Stomach smooth muscle (tissue), 2 donors: ENCODE measurements around the gene NFATC1.

Experiments used
- H3K27ac ChIP-seq: one replicate; pipeline ENCODE4 v1.7.0; 2013; ENCODE audit warnings: mild to moderate bottlenecking, low read length, inconsistent platforms
- H3K27me3 ChIP-seq, 2 donors: one replicate each; pipeline ENCODE4 v1.7.0; 2013; ENCODE audit warnings: low read length in 2 of 2; ENCODE audit not compliant: insufficient read depth in 2 of 2, control insufficient read depth in 1 of 2
- H3K36me3 ChIP-seq, 2 donors: one replicate each; pipeline ENCODE4 v1.7.0; 2013; ENCODE audit warnings: low read length in 2 of 2; ENCODE audit not compliant: control insufficient read depth in 2 of 2, insufficient read depth in 2 of 2
- H3K4me1 ChIP-seq: one replicate; pipeline ENCODE4 v1.7.0; 2013; ENCODE audit warnings: low read length; ENCODE audit not compliant: control insufficient read depth, insufficient read depth
- H3K4me3 ChIP-seq, 2 donors: one replicate each; pipeline ENCODE4 v1.7.0; 2013; ENCODE audit warnings: low read length in 2 of 2
- H3K9ac ChIP-seq, 2 donors: one replicate each; pipeline ENCODE4 v1.7.0; 2013; ENCODE audit warnings: low read length in 2 of 2, mild to moderate bottlenecking in 1 of 2
- H3K9me3 ChIP-seq, 2 donors: one replicate each; pipeline ENCODE4 v1.7.0; 2013; ENCODE audit warnings: low read length in 2 of 2; ENCODE audit not compliant: control insufficient read depth in 2 of 2
- donor health status: healthy.
- donor health status: Pancreatic carcinoma.

NFATC1 gene

DNA sequence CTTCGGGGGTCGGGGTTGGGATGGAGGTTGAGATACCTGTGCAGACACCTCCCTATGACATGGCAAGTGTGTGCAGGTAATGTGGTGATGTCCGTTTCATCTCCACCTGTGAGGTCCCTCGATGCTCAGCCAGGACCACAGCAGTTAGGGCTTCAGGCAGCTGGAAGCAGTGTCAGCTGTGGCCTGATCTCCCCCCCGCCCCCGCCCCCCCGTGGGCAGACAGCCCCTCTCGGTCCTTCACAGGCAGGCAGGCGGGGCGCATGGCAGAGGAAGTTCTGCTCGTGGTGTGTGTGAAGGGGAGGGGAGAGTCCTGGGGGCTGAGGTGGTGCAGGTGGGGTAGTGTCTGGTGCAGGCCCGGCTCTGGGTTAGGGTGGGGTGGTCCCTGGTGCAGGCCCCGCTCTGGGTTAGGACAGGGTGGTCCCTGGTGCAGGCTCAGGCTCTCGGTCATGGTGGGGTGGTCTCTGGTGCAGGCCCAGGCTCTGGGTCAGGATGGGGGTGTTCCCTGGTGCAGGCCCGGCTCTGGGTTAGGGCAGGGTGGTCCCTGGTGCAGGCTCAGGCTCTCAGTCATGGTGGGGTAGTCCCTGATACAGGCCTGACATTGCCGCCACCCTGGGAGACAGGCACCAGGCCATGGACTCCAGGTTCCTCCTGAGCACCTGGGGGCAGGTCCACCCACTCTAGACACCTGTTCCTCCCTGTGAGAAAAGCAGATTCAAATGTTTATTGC, 94.3 kb downstream of the NFATC1 start:
- Histone ChIP-seq H3K4me3 (no peak overlapping the region), H3K4me1 (peaks cover 12% of the 10 kb centered on the region), H3K36me3 (peaks cover 11 to 12% of the 10 kb centered on the region in 2 donors), H3K9me3 (no peaks in the 10 kb centered on the region), H3K27me3 (no peaks in the 10 kb centered on the region), H3K27ac (no peak overlapping the region), H3K9ac (no peak overlapping the region)

- no peak overlapping the region for H3K27ac ChIP-seq
- H3K9me3 ChIP-seq: no peaks in the 10 kb centered on the region
- H3K27me3 ChIP-seq: no peaks in the 10 kb centered on the region
- H3K4me3 ChIP-seq: no peak overlapping the region
- peaks cover 11 to 12% of the 10 kb centered on the region in 2 donors for H3K36me3 ChIP-seq
- peaks cover 8% of the 10 kb centered on the region for H3K4me1 ChIP-seq
- H3K9ac ChIP-seq: no peak overlapping the region
These were observed 94.9 kb downstream of the NFATC1 start for GRCh38 chr18:79490626-79491041.

- H3K27ac ChIP-seq: no peak overlapping the region
- no peak overlapping the region for H3K4me3 ChIP-seq
- peaks cover 11 to 12% of the 10 kb centered on the region in 2 donors for H3K36me3 ChIP-seq
- H3K9me3 ChIP-seq: no peaks in the 10 kb centered on the region
- peaks cover 7% of the 10 kb centered on the region for H3K4me1 ChIP-seq
- no peak overlapping the region for H3K9ac ChIP-seq
- H3K27me3 ChIP-seq: no peaks in the 10 kb centered on the region
These were observed 95.4 kb downstream of the NFATC1 start for GRCh38 chr18:79491081-79491551.

GRCh38 chr18:79493211-79493800, 97.6 kb downstream of the NFATC1 start:
- H3K4me1 ChIP-seq: peaks cover 20% of the 10 kb centered on the region
- H3K9me3 ChIP-seq: peaks cover 0 to under 1% of the 10 kb centered on the region in 2 donors
- no peak overlapping the region for H3K4me3 ChIP-seq
- H3K27me3 ChIP-seq: no peaks in the 10 kb centered on the region
- H3K27ac ChIP-seq: no peak overlapping the region
- peaks cover 0 to 2% of the 10 kb centered on the region in 2 donors for H3K36me3 ChIP-seq
- no peak overlapping the region for H3K9ac ChIP-seq

DNA sequence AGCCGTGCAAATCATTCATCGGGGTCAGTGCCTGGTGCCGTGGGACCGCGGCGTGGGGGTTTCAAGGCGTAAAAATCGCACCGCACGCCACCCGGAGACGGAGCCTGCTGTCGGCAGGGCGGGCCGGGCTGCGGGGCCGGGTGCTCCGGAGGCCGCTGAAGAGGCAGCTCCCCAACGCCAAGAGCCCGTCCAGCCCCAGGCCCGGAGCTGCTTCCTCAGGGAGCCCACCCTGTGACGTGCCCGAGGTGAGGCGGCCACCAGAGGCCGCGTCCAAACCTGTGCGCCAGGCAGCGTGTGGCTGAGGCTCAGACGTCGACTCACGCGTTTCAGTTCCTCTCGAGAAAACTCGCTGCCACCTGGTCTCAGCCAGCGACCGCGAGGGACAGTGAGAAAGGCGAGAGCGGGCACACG, 98.1 kb downstream of the NFATC1 start:
- Histone ChIP-seq H3K4me3 (no peak overlapping the region), H3K4me1 (peaks cover 20% of the 10 kb centered on the region), H3K9me3 (peaks cover 0 to 5% of the 10 kb centered on the region in 2 donors), H3K27ac (no peak overlapping the region), H3K36me3 (no peaks in the 10 kb centered on the region), H3K27me3 (no peaks in the 10 kb centered on the region), H3K9ac (no peak overlapping the region)

DNA sequence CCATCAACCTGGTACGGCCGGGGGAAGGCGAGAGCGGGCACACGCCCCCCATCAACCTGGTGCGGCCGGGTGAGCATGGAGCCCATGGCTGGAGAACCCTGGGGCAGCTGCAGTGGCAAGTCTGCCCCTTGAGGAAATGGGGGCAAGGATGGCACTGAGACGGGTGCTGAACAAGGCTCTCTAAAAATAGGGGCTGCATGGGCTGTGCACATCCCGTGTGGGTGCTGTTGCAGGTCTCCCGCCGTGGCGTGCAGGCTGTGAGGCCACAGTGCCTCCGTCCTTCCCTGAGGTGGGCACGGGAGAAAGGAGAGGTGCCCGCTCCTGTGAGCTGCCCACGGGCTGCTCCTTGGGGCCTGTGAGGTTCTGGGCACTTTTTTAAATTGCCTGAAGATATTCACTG, 99.2 kb downstream of the NFATC1 start:
- Histone ChIP-seq H3K27ac (no peak overlapping the region), H3K27me3 (no peaks in the 10 kb centered on the region), H3K36me3 (no peaks in the 10 kb centered on the region), H3K9ac (no peak overlapping the region), H3K4me3 (no peak overlapping the region), H3K9me3 (peaks cover 0 to 5% of the 10 kb centered on the region in 2 donors), H3K4me1 (peaks cover 20% of the 10 kb centered on the region)

DNA sequence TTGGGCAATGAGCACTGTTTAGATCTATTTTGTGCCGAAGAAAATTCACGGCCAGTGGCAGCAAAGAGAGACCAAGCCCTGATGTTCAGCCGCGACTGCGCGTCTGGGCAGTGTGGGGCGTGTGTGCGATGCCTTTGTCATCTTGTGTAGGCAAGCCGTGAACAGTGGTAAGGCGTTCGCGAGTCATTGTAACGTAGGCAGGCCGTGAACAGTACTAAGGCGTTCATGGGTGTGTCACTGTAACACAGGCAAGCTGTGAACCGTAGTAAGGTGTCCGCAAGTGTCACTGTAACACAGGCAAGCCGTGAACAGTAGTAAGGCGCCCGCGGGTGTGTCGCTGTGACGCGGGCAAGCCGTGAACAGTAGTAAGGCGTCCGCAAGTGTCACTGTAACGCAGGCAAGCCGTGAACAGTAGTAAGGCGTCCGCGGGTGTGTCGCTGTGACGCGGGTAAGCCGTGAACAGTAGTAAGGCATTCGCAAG, 99.9 kb downstream of the NFATC1 start:
- Histone ChIP-seq H3K36me3 (no peaks in the 10 kb centered on the region), H3K9ac (peak overlapping the region in 1 of 2 donors; percentile 34), H3K27me3 (no peaks in the 10 kb centered on the region), H3K4me1 (peaks cover 20% of the 10 kb centered on the region), H3K9me3 (peaks cover 0 to 5% of the 10 kb centered on the region in 2 donors), H3K27ac (no peak overlapping the region), H3K4me3 (peak overlapping the region in 1 of 2 donors; percentile 31)

DNA sequence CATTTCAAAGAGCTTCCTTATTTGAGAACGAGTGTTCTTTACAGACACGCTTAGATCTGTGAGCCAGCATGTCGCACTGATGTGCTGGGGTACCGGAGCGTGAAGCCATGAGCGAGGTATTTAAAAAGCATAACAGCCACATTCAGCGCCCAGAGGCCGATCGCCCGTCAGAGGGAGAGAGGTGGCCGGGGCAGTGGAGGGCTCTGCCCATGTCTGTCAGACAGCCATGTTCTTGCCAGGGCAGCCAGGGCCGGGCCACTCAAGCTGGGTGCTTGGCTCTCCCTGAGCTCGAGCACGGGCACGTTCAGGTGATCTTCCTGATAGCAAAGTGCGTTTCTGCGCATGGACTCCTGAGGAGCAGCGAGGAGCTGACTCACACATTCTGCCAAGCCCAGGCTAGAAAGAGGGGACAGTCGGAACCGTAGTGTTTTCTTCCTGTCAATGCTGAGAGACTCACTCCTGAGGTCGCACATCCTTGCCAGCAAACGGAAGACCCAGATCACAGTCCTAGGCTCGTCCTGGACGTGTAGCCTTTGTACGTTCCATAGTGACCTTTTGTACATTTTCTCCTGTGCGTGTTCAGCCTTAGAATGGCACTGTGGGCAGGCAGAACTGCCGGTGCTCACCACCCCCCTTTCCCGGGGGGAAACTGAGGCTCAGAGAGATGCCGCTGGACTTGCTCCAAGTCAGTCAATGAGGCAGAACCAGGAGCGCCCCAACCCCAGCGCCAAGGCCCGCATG, 100.7 kb downstream of the NFATC1 start:
- H3K36me3 ChIP-seq: no peaks in the 10 kb centered on the region
- peak overlapping the region in 1 of 2 donors; percentile 34 for H3K9ac ChIP-seq
- H3K4me3 ChIP-seq: peak overlapping the region; percentile 31 to 55
- H3K27ac ChIP-seq: peak overlapping the region; percentile 73
- H3K4me1 ChIP-seq: peaks cover 20% of the 10 kb centered on the region
- peaks cover 0 to 5% of the 10 kb centered on the region in 2 donors for H3K9me3 ChIP-seq
- no peaks in the 10 kb centered on the region for H3K27me3 ChIP-seq

DNA sequence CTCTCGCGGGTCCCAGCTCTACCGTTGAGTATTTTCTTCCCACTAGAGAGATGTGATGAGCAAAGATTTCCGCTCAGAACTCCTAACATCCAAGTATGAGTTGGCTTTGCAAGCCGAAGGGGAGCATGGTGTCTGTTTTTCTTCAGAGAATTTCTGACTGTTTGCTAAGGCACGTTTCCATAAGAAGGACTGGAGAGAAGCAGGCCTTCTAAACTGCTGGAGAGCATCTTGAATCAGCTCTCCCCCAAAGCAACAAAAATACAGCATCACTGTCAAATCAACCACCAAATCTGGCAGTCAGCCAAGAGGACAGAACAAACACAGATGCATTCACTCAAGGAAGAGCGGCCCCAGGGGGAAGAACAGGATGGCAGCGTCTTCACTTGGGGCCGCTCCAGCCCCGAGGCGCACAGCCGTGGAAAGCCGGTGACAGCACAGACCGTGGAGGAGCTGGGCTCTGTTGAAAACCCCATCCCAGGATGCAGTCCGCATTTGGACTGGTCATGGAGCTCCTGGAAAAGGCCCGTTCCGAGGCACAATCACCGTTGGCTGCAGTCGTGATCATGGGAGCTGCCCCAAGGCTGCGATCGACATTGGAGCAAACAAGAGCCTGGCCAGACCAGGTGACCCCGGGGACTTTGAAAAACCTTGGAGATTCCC, 101.4 kb downstream of the NFATC1 start:
- Histone ChIP-seq H3K27ac (peak overlapping the region; percentile 73), H3K4me1 (peaks cover 20% of the 10 kb centered on the region), H3K9me3 (peaks cover 0 to 5% of the 10 kb centered on the region in 2 donors), H3K36me3 (no peaks in the 10 kb centered on the region), H3K9ac (peak overlapping the region in 1 of 2 donors; percentile 48), H3K4me3 (peak overlapping the region; percentile 31 to 55), H3K27me3 (no peaks in the 10 kb centered on the region)

DNA sequence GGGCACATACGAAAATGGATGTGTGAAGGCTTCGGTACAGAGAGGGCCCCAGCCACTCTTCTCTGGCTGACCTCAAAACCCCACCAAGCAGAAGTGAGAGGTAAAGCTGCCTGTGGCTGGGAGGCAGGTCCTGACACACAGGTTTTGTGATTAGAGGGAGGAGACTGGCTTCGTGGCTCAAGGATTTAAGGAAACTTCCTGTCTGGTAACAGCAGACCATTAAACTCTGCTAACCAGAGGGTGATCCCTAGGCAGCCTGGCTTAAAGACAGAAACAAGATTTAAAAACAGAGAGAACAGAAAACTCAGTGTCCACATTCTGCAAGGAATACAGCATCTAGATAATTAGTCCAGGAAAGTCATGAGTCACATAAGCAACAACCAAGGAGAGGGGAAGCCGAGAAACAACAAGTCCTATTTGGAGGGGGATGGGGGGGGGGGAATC, 101.9 kb downstream of the NFATC1 start:
- Histone ChIP-seq H3K9ac (peak overlapping the region in 1 of 2 donors; percentile 48), H3K36me3 (no peaks in the 10 kb centered on the region), H3K27me3 (no peaks in the 10 kb centered on the region), H3K4me3 (peak overlapping the region in 1 of 2 donors; percentile 31), H3K27ac (peak overlapping the region; percentile 73), H3K4me1 (peaks cover 20% of the 10 kb centered on the region), H3K9me3 (peaks cover 0 to 5% of the 10 kb centered on the region in 2 donors)
